HG02852 (cell line): ENCODE measurements around the gene SEMA3F.

Experiments used
- ATAC-seq: cut with Tn5 transposase; IDR thresholded peaks from one replicate; pipeline ENCODE4 v1.9.1; 2021; ENCODE audit warnings: mild to moderate bottlenecking, moderate library complexity; ENCODE audit not compliant: unreplicated experiment

SEMA3F gene

DNA sequence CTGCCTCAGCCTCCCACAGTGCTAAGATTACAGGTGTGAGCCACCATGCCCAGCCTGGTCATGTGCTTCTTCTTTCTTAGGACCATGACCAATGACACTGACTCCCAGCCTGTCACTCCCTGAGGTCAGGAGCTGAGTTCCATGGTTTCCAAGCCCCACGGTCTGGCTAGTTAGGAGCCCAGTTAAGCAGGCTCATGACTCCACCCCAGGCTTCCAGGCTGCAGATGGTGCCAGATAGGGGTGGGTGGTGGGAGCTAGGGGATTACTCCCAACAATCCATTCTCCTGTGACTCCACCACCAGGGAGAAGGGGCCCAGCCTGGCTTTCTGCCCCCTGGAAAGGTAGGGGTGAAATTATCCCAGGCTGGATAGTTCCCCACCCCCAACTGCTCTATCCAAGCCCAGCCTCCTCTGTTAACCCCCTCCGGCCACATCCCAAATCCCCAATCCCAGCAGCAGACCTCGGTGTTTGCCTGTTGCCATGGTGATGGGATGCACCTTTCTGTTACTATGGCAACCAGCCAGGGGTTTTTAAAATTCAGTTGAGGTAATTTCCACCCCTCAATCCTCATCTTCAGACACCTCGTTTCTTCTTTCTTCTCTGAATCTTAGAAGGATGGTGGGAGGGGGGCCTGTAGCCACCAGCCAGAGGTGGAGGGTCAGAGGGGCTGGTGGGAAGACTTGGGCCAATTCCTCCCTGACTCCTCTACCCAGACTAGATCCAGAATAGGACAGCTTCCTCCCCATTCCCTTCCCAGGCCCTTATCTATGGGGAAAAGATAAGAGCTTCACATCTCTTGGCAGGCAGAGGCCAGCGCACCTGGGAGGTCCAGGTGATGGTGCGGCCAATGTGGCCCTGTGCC is 22.5 kb upstream of the SEMA3F start:
- no peak for ATAC-seq

DNA sequence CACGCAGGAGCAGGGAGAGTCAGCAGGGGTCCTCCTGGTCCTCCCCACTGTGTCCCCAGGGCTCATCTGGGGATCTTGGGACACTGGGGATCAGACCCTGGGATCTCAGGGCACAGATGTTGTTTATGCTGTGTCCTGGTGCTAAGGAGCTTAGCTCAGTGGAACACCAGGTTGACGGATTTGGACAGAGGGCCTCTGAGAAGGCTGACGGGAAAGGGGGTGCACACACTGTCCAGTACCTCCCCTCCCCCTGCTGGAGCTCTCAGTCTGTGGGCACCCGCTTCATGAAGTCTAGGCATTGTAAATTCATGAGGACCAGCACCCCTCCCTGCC is 21.9 kb upstream of the SEMA3F start:
- no peak for ATAC-seq

GRCh38 chr3:50134367-50134766 is 20.8 kb upstream of the SEMA3F start:
- no peak for ATAC-seq

GRCh38 chr3:50135964-50136363 is 19.2 kb upstream of the SEMA3F start:
- no peak for ATAC-seq

DNA sequence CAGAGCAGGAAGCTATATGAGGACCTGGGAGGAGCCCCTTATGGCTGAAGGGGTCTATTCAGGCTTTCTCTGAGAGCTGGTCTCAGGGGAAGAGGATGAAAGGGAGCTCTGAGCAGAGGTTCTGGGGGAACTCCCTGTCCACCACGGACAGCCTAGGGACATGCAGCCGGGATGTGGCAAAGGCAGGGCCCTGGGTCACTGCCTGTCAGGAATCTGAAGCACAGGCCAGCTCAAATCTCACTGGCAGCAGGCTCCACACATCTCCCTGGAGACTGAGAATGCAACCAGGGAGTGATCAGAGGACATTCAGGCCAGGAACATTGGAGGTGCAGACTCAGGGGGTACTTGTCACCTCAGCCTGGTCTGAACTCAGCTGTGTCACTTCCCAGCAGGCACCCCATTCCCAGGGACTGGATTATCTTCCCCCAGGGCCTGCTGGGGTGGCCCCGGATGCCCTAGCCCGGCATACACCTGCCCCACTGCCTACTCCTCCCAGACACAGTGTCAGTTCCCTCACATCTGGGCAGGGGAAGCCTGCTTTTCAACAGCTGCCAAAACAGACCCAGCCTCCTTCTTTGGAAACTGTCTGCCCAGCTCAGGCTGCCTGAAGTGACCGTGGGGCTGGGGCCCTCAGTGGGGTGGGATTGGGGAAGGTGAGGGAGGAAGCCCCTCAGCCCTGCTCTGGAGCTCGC is 18.3 kb upstream of the SEMA3F start:
- no peak for ATAC-seq

DNA sequence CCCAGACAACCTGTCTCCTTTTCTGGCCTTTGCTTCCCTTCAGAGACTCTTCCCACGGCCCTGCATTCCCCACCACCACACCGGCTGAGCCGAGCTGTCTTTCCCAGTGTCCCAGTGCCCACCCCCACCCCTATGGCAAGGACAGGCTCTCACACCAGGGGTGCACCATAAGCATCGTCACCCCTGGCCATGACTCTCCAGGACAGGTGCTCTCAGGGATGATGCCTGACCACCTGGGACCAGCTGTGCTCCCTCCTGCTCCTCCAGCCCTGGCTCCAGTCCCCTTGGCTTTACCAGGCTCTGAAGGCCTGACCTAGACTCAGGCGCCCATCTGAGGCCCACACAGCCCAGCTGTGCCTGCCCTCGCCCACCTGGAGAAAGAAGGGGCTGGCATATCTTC is 17.6 kb upstream of the SEMA3F start:
- ATAC-seq = no peak

GRCh38 chr3:50138266-50139200 is 16.6 kb upstream of the SEMA3F start:
- ATAC-seq = no peak

GRCh38 chr3:50139308-50139707 is 15.8 kb upstream of the SEMA3F start:
- ATAC-seq = no peak

- ATAC-seq = no peak
These were observed 15.3 kb upstream of the SEMA3F start for GRCh38 chr3:50139718-50140423.

- no peak for ATAC-seq
These were observed 14.1 kb upstream of the SEMA3F start for GRCh38 chr3:50140990-50141389.

- no peak for ATAC-seq
These were observed 8.7 kb upstream of the SEMA3F start for GRCh38 chr3:50146316-50146901.

DNA sequence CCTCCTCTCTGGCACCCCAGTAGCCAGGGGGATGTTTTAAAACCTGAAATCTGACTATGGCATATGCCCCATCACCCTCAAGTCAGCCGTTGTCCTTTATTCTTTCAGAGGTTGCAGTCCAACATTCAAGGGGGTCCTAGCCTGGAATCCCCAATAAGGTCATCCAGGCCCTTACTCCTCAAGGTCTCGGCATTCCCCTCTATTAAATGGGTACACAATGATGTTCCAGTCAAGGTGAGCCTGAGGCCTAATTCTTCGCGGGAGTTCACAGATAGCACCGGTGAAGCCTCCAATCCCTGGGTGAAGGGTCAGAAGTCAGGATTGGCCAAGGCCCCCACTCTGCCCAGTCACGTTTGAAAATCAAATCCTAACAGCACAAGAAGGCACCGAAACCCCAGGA is 8.1 kb upstream of the SEMA3F start:
- ATAC-seq = no peak

GRCh38 chr3:50147447-50147846 is 7.7 kb upstream of the SEMA3F start:
- no peak for ATAC-seq

- ATAC-seq = no peak
These were observed 7.3 kb upstream of the SEMA3F start for GRCh38 chr3:50147861-50148260.

DNA sequence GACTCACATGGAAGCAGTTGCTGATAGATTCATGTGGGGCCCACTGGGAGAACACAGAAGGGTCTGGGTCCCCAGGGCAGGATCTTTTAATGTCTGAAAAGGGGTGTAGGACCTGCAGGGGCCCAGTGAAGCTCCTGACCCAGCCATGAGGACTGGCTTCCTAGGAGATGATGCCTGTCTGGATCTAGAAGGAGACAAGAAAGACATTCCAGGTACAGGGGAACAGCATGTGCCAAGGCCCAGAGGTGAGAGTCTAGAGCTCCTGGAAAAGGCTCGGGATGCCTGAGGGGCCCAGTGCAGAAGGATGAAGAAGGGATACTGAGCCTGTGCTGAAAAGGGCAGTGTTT is 4.7 kb upstream of the SEMA3F start:
- ATAC-seq = no peak

GRCh38 chr3:50150863-50151686 is 4.0 kb upstream of the SEMA3F start:
- no peak for ATAC-seq

DNA sequence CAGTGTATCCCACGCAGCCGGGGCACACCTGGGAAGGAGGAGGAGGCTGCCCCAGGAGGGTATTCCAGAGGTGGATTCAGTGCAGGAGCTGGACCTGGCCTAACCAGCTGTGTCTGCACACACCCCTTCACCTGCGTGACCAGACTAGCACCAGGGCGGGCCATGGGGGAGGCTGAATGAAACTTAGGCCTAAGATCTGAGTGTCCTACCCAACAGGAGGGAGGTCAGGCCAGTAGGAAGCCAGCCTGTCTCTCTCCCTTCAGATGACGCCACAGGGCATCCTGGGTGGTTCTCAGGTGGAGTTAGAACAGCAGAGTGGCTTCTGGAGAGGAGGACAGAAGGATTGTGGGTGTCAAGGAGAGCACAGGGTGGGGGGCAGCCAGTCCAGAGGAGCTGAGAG is 3.4 kb upstream of the SEMA3F start:
- no peak for ATAC-seq

DNA sequence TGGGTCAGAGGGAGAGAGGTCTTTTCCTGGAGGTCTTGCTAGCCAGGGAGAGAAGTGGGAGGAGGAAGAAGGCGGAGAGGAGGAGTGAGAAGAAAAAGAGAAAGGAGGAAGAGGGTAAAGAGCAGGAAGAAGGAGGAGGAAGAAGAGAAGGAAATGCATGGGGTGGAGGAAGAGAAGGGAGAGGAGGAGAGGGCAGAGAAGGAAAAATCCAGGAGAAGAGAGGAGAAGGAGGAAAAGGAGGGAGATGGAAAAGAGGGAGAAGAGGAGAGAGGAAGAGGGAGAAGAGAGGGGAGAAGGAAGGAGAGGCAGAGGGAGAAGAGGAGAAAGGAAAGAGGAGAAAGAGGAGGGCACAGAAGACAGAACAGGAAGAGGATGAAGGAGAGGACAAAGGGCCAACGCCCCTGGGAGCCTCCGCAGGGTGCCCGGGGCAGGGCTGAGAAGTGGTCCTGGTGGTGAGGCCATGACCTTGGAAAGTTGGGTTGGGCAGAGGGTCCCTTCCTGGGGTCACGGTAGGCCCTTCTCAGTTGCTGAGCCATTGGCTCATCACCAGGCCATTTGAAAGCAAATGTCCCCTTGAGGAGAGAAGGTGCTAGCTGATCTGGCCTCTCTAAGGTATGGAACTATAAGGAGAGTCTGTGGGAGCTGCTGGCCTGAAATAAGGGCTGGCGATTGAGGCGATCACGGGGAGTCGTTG is 1.2 kb upstream of the SEMA3F start:
- no peak for ATAC-seq

DNA sequence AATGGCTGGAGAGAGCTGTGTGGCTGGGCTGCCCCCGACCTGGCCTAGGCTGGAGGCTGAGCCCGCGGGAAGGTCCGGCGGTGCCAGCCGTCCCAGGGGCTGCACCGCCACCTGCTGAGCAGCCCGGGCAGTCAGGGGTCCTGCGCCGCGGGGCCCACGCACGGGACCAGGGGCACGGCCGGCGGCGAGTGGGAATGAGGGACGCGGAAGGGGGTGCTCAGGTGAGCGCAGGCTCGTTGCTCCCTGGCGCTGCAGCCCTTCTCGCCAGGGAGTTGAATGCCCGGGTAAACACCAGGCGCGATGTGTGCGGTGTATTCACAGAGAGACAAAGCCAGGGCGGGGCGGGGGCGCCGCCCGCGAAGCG is 666 bp upstream of the SEMA3F start:
- peak; percentile 15 for ATAC-seq
